CD4-positive, alpha-beta T cell treated with Interleukin-2 at 100 ng/mL for 4 hours (primary cell): ENCODE measurements around the gene CENPP.

ENCODE experiments used
- DNase-seq: peaks from one replicate; pipeline ENCODE4 v3.0.0-alpha.2; 2020; ENCODE audit warnings: low spot score

CENPP gene

GRCh38 chr9:92639791-92640271, 314.1 kb downstream of the CENPP start:
- DNase-seq = no peak

- DNase-seq = no peak
These were observed 314.8 kb downstream of the CENPP start for GRCh38 chr9:92640398-92641091.

GRCh38 chr9:92641092-92641809, 315.5 kb downstream of the CENPP start:
- DNase-seq = no peak

GRCh38 chr9:92642041-92642451, 316.3 kb downstream of the CENPP start:
- no peak for DNase-seq

- DNase-seq = no peak
These were observed 316.8 kb downstream of the CENPP start for GRCh38 chr9:92642564-92642963.

- DNase-seq = no peak
These were observed 318.5 kb downstream of the CENPP start for GRCh38 chr9:92644278-92644677.

- no peak for DNase-seq
These were observed 319.3 kb downstream of the CENPP start for GRCh38 chr9:92645041-92645440.

GRCh38 chr9:92647671-92648473, 322.1 kb downstream of the CENPP start:
- DNase-seq = no peak

- DNase-seq = no peak
These were observed 322.8 kb downstream of the CENPP start for GRCh38 chr9:92648474-92648971.

- no peak for DNase-seq
These were observed 323.3 kb downstream of the CENPP start for GRCh38 chr9:92649007-92649406.

- no peak for DNase-seq
These were observed 324.5 kb downstream of the CENPP start for GRCh38 chr9:92650296-92650695.

- no peak for DNase-seq
These were observed 325.3 kb downstream of the CENPP start for GRCh38 chr9:92650839-92651621.

GRCh38 chr9:92652461-92652860, 326.7 kb downstream of the CENPP start:
- no peak for DNase-seq

- DNase-seq = no peak
These were observed 328.9 kb downstream of the CENPP start for GRCh38 chr9:92654481-92655301.

GRCh38 chr9:92655366-92655765, 329.6 kb downstream of the CENPP start:
- no peak for DNase-seq

GRCh38 chr9:92655896-92656536, 330.3 kb downstream of the CENPP start:
- no peak for DNase-seq

- no peak for DNase-seq
These were observed 330.8 kb downstream of the CENPP start for GRCh38 chr9:92656537-92656925.

GRCh38 chr9:92657296-92658094, 331.7 kb downstream of the CENPP start:
- DNase-seq = no peak

- no peak for DNase-seq
These were observed 332.4 kb downstream of the CENPP start for GRCh38 chr9:92658176-92658575.
